GM11168 (cell line): ENCODE results near the gene ARL3.

Source experiments
- in situ Hi-C: fragments of 300-500 bp; cut with MboI; formaldehyde crosslinking; loops from one replicate; pipeline ENCODE4 v1.12.0; 2022; ENCODE audit warnings: low sequenced_read_pairs; ENCODE audit not compliant: unreplicated experiment

The ARL3 gene

DNA sequence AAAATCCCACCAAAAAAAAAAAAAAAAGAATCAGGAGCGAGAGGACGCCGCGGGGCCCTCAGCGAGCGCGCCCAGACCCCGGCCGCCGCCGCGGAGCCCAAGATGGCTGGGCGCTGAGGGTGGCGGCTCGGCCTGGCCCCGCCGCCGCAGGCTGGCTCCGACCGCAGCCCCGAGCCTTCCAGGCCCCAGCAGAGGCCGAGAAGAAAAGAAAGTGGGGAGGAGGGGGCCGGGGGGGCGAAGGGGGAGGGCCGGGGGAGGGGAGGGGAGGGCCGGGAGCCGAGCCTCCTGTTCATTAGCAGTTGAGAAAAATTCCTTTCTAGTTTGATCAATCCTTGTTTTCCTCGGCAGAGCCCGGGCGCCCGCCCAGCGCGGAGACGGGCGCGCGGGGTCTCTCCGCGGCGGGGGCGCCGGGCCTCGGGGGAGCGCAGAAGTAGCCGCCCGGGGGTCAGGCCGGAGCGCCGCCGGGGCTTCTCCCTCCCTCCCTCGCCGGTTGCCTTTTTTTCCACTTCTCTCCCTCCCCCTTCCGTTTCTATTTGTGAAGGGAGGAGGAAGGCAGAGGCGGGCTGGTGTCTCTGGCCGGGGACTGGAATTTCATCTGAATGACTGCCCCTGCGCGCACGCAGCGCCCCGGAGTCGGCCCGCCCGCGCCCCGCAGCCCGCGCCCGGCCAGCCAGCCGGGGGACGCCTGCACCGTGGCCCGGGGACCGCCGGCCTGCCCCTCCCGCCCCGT, 70.7 kb downstream of the ARL3 start:
- in situ Hi-C loops: no loop called here

- in situ Hi-C loops: no loop called here
Measured at GRCh38 chr10:102642736-102643335, 71.4 kb downstream of the ARL3 start.

DNA sequence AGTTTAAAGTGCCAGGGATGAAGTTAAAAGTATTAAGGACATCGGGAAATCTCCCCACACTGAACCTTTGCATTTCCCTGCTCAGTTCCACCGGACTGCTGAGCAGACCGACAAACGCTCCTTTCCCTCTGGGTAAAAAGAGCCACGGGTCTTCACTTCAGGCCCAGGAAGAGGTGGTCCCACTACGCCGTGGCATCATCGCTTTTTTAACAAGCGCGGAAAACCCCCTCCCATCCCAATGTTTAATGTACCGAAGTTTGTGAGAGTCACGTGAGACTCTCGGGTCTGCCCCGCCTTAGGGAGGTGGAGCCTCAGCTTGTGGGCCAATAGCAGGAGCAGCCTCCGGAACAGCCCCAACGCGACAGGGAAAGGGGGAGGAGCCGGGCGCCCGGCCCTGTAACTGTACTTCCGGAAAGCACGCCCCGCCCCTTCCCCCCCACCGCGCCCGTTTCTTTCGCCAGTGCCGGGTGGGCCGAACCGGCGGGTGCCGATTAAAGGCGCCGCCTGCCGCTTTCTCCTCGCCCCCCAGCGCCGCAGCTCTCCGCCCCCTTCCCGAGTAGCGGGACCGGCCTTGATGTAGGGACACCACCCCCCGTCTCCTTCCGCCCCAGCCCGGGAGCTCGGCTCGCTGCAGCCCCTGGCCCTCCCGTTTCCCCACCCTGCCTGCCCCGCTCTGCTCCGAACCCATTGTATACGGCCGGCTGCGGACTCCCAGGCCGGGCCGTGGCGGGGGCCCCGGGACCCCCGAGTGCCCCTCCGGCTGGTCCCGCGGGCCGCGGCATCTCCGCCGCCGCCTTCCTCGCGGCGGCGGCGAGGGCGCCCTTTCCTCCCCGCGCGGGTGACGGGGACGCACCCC, 72.1 kb downstream of the ARL3 start:
- in situ Hi-C loops: no loop called here

DNA sequence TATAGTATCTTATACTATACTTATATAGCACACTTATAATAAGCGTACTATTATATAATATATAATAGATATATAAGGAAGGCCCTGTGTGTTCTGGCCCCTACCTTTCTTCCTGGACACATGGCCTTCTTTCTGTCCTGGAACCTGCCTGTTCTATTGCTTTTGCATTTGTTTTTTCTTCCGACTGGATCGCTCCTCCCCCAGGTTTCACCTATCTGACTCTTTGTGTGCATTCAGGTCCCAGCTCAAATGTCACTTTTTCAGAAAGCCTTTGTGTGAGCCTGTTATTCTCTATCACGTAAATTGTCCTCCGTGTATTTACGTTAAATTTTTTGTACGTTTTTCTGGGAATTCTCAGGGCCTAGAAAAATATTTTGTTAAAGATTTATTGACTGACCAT, 72.8 kb downstream of the ARL3 start:
- in situ Hi-C loops: no loop called here

DNA sequence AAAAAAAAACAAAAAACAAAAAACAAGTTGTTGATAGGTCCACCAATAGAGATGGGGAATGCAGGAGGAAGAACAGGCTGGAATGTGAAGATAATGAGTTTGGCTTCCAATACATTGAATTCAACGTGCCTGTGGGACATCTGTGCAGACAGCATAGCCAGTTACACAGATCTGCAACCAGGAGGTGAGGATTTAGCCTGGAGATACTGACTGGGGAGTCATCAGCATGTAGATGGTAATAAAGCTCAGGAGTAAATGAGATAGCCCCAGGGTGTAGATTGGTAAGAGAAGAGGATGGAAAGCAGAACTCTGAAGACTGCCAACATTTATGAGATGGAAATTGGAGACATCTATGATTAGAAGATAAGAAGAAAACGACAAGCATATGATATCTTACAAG, 74.7 kb downstream of the ARL3 start:
- in situ Hi-C loops: no loop called here

GRCh38 chr10:102635377-102635776, 78.8 kb downstream of the ARL3 start:
- in situ Hi-C loops: no loop called here

DNA sequence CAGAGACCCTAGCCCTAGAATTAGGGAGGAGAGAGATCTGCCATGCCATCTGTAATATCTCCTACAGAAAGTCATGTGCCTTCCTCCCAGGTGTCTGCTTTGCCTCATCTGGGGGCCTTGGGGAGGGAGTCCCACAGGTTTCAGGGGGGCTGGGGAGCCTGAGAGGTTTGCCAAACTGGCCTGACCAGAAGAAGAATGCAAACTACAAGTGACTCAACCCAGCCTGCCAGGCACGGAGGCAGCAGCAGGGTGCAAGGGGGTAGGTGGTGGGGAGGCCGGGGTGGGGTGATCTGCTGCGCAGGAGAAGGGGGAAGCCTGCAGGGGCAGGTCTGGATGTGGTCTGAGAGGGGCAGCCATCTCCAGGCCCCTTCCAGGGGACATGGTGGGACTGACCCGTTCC, 79.5 kb downstream of the ARL3 start:
- in situ Hi-C loops: no loop called here

- in situ Hi-C loops: no loop called here
Measured at GRCh38 chr10:102633848-102634247, 80.3 kb downstream of the ARL3 start.

DNA sequence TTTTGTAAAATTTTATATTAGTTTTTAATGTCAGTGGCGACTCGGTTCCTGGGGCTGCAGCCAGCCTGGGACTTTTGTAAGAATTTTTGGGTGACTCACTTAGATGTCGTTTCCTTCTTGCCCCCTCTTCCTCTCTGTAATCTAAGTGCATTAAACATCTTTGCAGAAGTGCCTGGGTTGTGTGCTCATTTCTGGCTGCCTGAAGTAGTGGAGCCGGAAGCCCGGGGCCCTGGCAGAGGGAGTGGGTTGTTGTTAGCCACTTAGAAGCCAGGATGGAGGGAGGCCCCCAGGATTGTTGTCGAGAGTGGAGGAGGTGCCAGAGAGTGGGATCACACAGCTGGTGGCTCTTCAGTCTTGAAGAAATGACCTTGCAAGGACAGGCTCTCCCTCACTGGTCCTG, 80.9 kb downstream of the ARL3 start:
- in situ Hi-C loops: no loop called here

GRCh38 chr10:102632394-102633111, 81.6 kb downstream of the ARL3 start:
- in situ Hi-C loops: no loop called here

DNA sequence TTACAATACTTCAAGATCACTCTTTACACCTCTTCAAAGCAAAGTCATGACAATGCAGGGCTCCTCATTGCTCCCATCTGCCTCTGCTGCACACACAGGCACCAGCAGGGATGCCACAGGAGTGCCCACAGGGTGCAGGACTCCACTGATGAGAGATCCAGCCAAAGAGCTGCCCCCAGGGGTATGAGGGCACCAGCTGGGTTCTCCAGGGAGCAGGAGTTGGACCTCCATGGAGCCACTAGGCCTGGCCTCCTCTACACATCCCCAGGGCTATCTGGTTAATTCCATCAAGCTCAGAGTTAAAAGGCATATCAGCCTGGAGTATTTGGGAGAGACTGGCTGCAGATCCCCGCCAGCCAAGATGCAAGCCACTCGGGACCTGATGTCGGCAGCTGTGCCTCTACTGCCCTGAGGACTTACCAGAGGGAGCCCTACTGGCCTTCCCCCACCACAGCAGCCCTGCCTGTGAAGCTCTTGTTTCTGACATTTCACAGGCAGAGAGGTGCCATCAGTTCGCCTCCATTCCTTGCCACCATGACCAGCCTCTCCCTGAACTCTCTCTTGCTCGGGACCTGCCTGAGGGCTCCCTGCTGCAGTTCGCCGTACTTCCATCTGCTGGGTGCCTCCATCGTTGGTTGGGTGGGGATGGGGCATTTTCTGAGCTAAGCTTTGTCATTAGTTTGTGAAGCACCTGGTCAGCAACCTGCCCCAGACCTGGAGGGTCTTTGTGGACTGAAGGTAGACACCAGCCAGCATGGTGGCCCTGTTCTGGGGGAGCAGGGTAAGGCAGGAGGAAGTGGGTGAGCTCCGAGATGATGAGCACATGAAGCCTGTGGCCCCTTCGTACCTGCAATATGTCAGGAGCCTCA, 82.4 kb downstream of the ARL3 start:
- in situ Hi-C loops: no loop called here

DNA sequence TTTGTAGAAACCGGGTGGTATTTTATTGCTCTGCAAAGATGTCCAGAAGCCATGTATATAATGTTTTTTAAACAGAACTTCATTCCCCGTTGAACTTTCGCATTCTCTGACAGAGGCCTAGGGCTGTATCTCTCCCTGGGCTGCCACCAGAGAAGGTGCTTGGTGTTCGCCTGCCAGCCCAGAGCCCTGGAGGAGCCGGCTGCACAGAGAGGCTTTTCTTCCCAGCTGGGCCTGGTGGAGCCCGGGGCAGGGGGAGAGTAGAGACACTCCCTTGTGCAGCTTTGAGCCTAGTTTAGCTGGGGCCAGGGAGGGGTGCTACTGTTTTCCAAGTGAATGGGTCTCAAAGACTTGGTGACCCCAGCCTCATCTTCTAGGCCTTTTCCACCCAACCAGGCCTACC, 83.5 kb downstream of the ARL3 start:
- in situ Hi-C loops: no loop called here

- in situ Hi-C loops: no loop called here
Measured at GRCh38 chr10:102629661-102630614, 84.3 kb downstream of the ARL3 start.

GRCh38 chr10:102628451-102628911, 85.7 kb downstream of the ARL3 start:
- in situ Hi-C loops: no loop called here

DNA sequence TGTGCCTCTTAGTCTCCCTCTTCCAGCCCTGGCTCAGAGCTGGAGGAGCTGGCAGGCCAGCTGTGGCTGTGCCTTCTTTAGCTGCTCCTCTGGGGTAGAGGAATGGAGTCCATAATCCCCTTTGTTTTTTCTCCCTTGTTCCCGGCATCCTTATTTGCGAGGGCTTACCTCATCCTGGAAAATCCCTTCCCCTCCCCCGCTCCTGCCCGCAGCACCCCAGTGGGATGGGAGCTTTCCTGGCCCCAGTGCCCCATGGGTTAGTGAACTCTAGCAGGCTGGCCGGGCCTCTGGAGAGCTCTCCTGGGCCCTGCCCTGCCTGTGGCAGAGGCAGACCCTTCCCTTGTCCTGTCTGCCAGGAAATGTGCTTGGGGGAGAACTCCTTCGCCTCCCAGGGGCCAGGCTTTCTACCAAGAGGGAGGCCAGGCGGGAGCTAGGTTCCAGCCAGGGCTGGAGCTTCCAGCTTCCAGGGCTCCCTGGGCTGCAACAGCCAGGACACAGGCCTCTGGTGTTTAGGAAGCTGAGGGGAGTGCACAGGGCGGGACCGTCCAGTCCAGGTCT, 86.4 kb downstream of the ARL3 start:
- in situ Hi-C loops: no loop called here

DNA sequence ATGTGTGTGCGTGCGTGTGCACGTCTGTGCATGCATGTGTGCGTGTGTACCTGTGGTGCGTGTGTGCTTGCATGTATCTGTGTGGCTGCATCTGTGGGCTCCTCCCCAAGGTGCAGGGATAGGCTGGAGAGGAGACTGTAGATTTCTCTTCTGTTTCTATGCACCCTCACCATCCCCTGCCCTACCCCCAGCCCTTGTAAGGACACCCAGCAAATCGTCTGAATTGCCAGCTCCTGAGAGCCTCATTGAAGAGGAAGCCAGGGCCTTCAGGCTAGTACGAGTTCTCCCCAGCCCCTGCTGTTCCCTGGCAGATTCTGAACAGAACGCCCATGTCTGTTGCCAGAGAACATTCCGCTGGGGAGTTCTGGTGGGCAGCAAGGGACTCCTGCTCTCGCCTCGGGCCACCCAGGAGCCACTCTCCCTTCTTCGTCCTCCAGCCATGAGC, 86.9 kb downstream of the ARL3 start:
- in situ Hi-C loops: no loop called here

- in situ Hi-C loops: no loop called here
Measured at GRCh38 chr10:102626026-102626685, 88.0 kb downstream of the ARL3 start.
